Neutrophil (primary cell): ENCODE results near the gene ANKHD1.

Experiments used
- H3K27ac ChIP-seq: fragments of 200-600 bp; sonication (generic); 2 replicates; pipeline ENCODE4 v1.5.1; 2016; ENCODE audit warnings: mild to moderate bottlenecking, moderate library complexity
- H3K27me3 ChIP-seq: fragments of 200-600 bp; sonication (generic); 2 replicates; pipeline ENCODE4 v1.6.0; 2016; ENCODE audit warnings: mild to moderate bottlenecking
- H3K36me3 ChIP-seq: fragments of 200-600 bp; sonication (generic); 2 replicates; pipeline ENCODE4 v1.5.1; 2017
- H3K4me1 ChIP-seq, 2 experiments: fragments of 200-600 bp in 1 of 2; sonication (generic) in 1 of 2; 1 replicate in 1 of 2; 2 replicates in 1 of 2; pipeline versions ENCODE4 v1.5.1 to v1.6.1; 2013 to 2016; ENCODE audit warnings: low read depth in 1 of 2, low read length in 1 of 2, mild to moderate bottlenecking in 1 of 2, moderate library complexity in 1 of 2; ENCODE audit not compliant: control insufficient read depth in 1 of 2, insufficient read depth in 1 of 2
- H3K4me3 ChIP-seq, 2 experiments: fragments of 200-600 bp in 1 of 2; sonication (generic) in 1 of 2; 1 replicate in 1 of 2; 2 replicates in 1 of 2; pipeline ENCODE4 v1.5.1; 2013 to 2016; ENCODE audit warnings: low read depth in 1 of 2, low read length in 1 of 2, mild to moderate bottlenecking in 1 of 2, moderate library complexity in 1 of 2
- H3K9me3 ChIP-seq: fragments of 200-600 bp; sonication (generic); 2 replicates; pipeline ENCODE4 v1.5.1; 2016
- TF ChIP-seq, protein P1 (sequence below): fragments of 200-600 bp; sonication (generic); IDR thresholded peaks from 2 replicates; pipeline ENCODE4 v1.5.1; 2016; ENCODE audit warnings: antibody characterized with exemption

Gene ANKHD1

DNA sequence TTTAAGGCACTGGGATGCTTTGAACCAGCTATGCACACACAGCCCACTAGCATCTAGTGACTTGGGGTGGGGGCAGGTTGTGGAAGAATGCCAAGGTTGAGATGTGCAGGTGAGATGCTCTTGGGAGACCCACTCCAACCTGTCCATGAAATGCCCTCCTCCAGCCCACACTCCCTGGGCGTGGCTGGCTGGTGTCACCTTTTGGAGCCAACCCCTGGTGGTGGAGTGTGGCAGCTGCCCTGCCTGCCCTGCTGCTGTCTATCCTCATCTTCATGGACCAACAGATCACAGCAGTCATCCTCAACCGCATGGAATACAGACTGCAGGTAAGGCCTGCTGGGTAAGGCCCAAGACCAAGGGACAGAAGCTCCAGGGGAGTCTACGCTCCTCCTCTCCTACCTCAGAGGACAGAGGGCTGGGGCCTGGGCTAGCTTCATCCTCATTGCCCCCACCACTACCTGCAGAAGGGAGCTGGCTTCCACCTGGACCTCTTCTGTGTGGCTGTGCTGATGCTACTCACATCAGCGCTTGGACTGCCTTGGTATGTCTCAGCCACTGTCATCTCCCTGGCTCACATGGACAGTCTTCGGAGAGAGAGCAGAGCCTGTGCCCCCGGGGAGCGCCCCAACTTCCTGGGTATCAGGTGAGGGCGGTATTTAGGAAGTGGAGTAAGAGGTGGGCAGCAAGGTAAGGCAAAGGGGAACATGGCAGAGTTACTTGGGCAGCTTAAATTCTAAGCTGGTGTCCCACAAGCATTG is 34.2 kb upstream of the ANKHD1 start:
- TF ChIP-seq, protein P1, sequence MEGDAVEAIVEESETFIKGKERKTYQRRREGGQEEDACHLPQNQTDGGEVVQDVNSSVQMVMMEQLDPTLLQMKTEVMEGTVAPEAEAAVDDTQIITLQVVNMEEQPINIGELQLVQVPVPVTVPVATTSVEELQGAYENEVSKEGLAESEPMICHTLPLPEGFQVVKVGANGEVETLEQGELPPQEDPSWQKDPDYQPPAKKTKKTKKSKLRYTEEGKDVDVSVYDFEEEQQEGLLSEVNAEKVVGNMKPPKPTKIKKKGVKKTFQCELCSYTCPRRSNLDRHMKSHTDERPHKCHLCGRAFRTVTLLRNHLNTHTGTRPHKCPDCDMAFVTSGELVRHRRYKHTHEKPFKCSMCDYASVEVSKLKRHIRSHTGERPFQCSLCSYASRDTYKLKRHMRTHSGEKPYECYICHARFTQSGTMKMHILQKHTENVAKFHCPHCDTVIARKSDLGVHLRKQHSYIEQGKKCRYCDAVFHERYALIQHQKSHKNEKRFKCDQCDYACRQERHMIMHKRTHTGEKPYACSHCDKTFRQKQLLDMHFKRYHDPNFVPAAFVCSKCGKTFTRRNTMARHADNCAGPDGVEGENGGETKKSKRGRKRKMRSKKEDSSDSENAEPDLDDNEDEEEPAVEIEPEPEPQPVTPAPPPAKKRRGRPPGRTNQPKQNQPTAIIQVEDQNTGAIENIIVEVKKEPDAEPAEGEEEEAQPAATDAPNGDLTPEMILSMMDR = no peak
- no peaks in the 10 kb centered on the region for H3K9me3 ChIP-seq
- H3K4me1 ChIP-seq = peaks cover 16 to 17% of the 10 kb centered on the region in 2 experiments
- H3K27ac ChIP-seq = no peak overlapping the region
- no peak overlapping the region for H3K4me3 ChIP-seq
- no peaks in the 10 kb centered on the region for H3K27me3 ChIP-seq
- no peaks in the 10 kb centered on the region for H3K36me3 ChIP-seq

DNA sequence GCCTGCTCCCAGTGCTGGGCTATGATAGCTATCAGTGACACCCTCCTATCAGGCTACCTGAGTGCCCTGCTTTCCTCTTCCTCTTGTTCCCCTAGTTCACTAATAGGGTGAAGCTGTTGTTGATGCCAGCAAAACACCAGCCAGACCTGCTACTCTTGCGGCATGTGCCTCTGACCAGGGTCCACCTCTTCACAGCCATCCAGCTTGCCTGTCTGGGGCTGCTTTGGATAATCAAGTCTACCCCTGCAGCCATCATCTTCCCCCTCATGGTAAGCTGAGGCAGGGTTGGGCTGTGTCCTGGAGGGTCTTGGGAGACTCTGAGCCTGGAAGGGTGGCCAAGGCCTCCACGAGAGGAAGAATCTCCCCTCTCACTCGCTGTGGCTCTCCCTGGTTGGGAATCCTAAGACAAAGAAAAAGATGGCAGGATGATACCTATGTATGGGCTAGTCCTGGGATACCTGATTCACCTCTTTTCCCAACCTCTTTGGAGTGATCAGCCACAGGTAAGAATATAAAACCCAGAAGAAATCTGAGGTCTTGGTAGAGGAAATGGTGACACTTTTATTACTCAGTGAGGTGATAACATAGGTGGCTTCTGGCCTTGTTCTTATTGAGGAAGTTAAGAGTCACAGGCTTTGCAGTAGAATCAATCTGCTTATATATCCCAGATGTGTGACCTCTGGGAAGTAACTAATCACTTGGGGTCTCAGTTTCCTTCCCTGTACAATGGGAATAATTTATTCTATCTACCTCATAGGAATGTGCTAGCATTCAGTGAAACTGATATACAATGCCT is 30.1 kb upstream of the ANKHD1 start:
- Histone ChIP-seq H3K27me3 (no peaks in the 10 kb centered on the region), H3K9me3 (no peaks in the 10 kb centered on the region), H3K4me3 (no peak overlapping the region), H3K27ac (no peak overlapping the region), H3K4me1 (peaks cover 18% of the 10 kb centered on the region in 2 experiments), H3K36me3 (no peaks in the 10 kb centered on the region)
- TF ChIP-seq, protein P1 = no peak

DNA sequence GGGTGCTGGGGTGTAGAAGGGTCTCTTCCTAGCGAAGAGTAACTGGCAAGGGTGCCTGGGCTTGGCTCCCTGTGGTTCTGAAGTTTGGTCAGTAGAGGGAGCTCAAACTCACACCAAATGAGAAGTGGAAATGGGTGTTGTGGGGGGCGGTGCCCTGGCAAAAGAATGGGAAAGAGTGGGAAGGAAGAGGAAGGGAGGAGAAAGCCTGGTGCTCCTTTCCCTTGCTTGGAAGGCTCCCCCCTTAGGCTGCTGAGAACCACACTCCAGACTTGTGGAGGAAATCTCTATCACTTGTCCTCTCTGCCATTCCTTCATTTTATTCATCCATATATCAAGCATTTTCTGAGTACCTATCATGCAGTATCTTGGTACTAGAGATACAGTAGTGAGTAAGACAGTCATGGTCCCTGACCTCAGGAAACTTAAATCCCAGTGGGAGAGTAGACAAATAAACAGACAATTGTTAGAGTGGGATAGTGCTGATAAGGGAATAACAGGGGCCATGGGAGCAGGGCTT is 28.6 kb upstream of the ANKHD1 start:
- Histone ChIP-seq H3K27ac (no peak overlapping the region), H3K36me3 (no peaks in the 10 kb centered on the region), H3K9me3 (no peaks in the 10 kb centered on the region), H3K4me1 (peaks cover 18% of the 10 kb centered on the region in 2 experiments), H3K4me3 (no peak overlapping the region), H3K27me3 (no peaks in the 10 kb centered on the region)
- TF ChIP-seq, protein P1 = peak; percentile 81

DNA sequence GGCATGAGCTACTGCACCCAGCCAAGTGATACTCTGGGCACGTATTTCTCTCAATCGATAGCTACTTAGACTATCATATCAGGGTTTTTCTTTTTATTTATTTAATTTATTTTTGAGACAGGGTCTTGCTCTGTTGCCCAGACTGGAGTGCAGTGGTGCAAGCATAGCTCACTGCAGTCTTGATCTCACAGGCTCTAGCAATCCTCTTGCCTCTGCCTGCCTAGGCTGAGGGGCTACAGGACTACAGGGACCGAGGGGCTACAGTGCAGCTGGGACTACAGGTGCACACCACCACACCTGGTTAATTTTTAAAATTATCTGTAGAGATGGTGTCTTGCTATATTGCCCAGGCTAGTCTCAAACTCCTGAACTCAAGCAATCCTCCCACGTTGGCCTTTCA is 20.3 kb upstream of the ANKHD1 start:
- no peaks in the 10 kb centered on the region for H3K4me1 ChIP-seq
- H3K4me3 ChIP-seq = no peak overlapping the region
- TF ChIP-seq, protein P1 = no peak
- H3K27ac ChIP-seq = no peak overlapping the region
- no peaks in the 10 kb centered on the region for H3K9me3 ChIP-seq
- no peaks in the 10 kb centered on the region for H3K36me3 ChIP-seq
- no peaks in the 10 kb centered on the region for H3K27me3 ChIP-seq

DNA sequence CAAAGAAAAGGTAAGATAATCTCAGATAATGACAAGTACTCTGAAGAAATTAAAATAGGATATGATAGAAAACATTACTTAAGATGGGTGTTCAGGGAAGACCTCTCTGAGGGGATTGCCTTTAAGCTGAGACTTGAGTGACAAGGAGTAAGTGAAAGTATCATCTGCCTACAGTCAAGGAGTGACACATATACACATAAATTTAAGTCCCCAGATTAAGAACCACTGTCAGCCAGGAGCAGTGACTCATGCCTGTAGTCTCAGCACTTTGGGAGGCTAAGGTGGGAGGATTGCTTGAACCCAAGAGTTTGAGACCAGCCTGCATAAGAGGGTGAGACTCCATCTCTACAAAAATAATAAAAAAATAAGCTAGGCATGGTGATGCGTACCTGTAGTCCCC is 19.7 kb upstream of the ANKHD1 start:
- Histone ChIP-seq H3K27ac (no peak overlapping the region), H3K9me3 (no peaks in the 10 kb centered on the region), H3K4me1 (no peaks in the 10 kb centered on the region), H3K4me3 (no peak overlapping the region), H3K27me3 (no peaks in the 10 kb centered on the region), H3K36me3 (no peaks in the 10 kb centered on the region)
- TF ChIP-seq, protein P1 = no peak
